ENCODE data around the gene PBX2.

GRCh38 chr6:32149932-32150870 is 39.8 kb downstream of the PBX2 start:
- TF ChIP-seq POLR2A (IDR thresholded peaks at IDR 0.05) = no peak
- no peak for TF ChIP-seq CTCF (IDR thresholded peaks at IDR 0.05)
- TF ChIP-seq EP300 (IDR thresholded peaks at IDR 0.05) = no peak

All from tibial nerve (tissue), 4 donors.